ENCODE results near the gene CDK9. TPM values are rescaled to one million over a fixed set of nuclear protein-coding genes. Genes with fewer than 3 reads are reported as not detected.
A peak's percentile ranks its signal among the peaks of the same experiment; 100 is the strongest.

CDK9 gene
- total and polyA plus RNA-seq, 10 of the 15 experiments (the other 5 are each of a cell fraction or from before 2014, with no cell fraction given): 7.3 to 92.6 (median 51.6) TPM

DNA sequence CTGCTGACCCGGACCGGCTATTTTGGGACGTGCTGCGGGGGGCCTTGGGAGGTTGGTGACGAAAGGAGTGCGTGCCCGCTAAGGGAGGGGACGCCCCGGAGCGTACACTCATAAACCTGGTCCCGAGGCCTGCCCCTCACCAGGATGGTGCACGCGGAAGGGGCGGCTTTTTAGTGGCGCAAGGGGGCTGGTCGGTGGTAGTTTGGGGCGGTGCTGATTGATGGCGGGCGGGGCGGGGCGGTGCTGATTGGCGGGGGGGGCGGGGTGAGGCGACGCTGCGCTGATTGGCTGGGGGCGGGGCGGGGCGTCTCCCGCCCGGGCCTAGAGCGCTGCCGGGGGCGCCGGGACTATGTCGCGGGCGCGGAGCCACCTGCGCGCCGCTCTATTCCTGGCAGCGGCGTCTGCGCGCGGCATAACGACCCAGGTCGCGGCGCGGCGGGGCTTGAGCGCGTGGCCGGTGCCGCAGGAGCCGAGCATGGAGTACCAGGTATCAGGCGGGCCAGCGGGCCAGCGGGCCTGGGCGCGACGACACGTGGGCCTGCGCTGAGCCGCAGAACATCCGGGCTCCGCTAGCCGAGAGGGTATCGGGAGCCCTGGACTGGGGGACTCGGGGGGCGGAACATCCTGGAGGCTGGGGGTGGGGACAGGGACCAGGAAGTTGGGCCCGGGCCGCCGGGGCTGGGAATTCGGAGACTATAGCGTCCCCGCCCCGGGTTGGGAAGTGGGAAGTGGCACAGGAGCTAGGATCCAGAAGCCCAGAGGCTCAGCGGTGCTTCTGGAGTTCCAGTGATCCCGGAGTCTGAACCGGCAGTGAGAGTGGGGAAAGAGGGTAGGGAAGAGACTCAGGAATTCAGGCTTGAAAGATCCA, 17.0 kb downstream of the CDK9 start, which contains the start of gene FPGS (continued):
- peak; percentile 85; the same call in 1 of the 2 replicates for TF ChIP-seq POLR2AphosphoS2 (IDR thresholded peaks at IDR 0.05; ENCODE audit: low read depth, low read length)
- TF ChIP-seq, protein P1, sequence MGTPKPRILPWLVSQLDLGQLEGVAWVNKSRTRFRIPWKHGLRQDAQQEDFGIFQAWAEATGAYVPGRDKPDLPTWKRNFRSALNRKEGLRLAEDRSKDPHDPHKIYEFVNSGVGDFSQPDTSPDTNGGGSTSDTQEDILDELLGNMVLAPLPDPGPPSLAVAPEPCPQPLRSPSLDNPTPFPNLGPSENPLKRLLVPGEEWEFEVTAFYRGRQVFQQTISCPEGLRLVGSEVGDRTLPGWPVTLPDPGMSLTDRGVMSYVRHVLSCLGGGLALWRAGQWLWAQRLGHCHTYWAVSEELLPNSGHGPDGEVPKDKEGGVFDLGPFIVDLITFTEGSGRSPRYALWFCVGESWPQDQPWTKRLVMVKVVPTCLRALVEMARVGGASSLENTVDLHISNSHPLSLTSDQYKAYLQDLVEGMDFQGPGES (IDR thresholded peaks at IDR 0.05): no peak
- no peak for TF ChIP-seq HDAC6 (IDR thresholded peaks at IDR 0.05; ENCODE audit: unreplicated experiment)
- TF ChIP-seq TBL1XR1 (IDR thresholded peaks at IDR 0.05; ENCODE audit: low read depth, low read length): no peak
- peak; percentile 59; the same call in 2 of the 3 replicates for TF ChIP-seq POU2F2 (IDR thresholded peaks at IDR 0.05; ENCODE audit: borderline replicate concordance, low read depth, low read length)
- peak; percentile 7; the same call in 1 of the 2 replicates for TF ChIP-seq SMAD5 (IDR thresholded peaks at IDR 0.05; ENCODE audit: low read depth)
- peak; percentile 84 for TF ChIP-seq IKZF1 (conservative IDR thresholded peaks at IDR 0.05)
- TF ChIP-seq, protein P2, sequence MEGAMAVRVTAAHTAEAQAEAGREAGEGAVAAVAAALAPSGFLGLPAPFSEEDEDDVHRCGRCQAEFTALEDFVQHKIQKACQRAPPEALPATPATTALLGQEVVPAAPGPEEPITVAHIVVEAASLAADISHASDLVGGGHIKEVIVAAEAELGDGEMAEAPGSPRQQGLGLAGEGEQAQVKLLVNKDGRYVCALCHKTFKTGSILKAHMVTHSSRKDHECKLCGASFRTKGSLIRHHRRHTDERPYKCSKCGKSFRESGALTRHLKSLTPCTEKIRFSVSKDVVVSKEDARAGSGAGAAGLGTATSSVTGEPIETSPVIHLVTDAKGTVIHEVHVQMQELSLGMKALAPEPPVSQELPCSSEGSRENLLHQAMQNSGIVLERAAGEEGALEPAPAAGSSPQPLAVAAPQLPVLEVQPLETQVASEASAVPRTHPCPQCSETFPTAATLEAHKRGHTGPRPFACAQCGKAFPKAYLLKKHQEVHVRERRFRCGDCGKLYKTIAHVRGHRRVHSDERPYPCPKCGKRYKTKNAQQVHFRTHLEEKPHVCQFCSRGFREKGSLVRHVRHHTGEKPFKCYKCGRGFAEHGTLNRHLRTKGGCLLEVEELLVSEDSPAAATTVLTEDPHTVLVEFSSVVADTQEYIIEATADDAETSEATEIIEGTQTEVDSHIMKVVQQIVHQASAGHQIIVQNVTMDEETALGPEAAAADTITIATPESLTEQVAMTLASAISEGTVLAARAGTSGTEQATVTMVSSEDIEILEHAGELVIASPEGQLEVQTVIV (IDR thresholded peaks at IDR 0.05; ENCODE audit: borderline replicate concordance, partially characterized antibody): peak; percentile 69
- TF ChIP-seq ZNF207 (IDR thresholded peaks at IDR 0.05; ENCODE audit: borderline replicate concordance): 0 out of 2 replicates have a peak, but pooled peaks have one; percentile 56
- TF ChIP-seq ZNF384 (IDR thresholded peaks at IDR 0.05; ENCODE audit: borderline replicate concordance, low read depth, low read length): no peak
- TF ChIP-seq CEBPB (IDR thresholded peaks at IDR 0.05; ENCODE audit: borderline replicate concordance in 1 of 2, low read depth in 2 of 2, low read length in 2 of 2): no peak
- TF ChIP-seq BRCA1 (IDR thresholded peaks at IDR 0.05; ENCODE audit: low read depth, low read length): no peak
- TF ChIP-seq PML (IDR thresholded peaks at IDR 0.05; ENCODE audit: low read length): peak; percentile 86; the same call in 1 of the 2 replicates
- peak; percentile 62 for TF ChIP-seq NR2C1 (IDR thresholded peaks at IDR 0.05)
- TF ChIP-seq GATAD2B (conservative IDR thresholded peaks at IDR 0.05; ENCODE audit: low read depth): peak; percentile 87; the same call in 1 of the 2 replicates
- no peak for TF ChIP-seq SP1 (IDR thresholded peaks at IDR 0.05; ENCODE audit: low read depth, low read length)
- TF ChIP-seq SREBF1 (IDR thresholded peaks at IDR 0.05; ENCODE audit: low read length): no peak
- TF ChIP-seq NFXL1 (IDR thresholded peaks at IDR 0.05; ENCODE audit: borderline replicate concordance): no peak
- TF ChIP-seq ATF3 (IDR thresholded peaks at IDR 0.05; ENCODE audit: borderline replicate concordance, extremely low read depth, low read depth, low read length): no peak
- TF ChIP-seq ATF7 (IDR thresholded peaks at IDR 0.05; ENCODE audit: low read depth): no peak
- peak; percentile 78; the same call in 1 of the 2 replicates for TF ChIP-seq TCF12 (IDR thresholded peaks at IDR 0.05; ENCODE audit: low read depth, low read length)
- TF ChIP-seq, protein P3, sequence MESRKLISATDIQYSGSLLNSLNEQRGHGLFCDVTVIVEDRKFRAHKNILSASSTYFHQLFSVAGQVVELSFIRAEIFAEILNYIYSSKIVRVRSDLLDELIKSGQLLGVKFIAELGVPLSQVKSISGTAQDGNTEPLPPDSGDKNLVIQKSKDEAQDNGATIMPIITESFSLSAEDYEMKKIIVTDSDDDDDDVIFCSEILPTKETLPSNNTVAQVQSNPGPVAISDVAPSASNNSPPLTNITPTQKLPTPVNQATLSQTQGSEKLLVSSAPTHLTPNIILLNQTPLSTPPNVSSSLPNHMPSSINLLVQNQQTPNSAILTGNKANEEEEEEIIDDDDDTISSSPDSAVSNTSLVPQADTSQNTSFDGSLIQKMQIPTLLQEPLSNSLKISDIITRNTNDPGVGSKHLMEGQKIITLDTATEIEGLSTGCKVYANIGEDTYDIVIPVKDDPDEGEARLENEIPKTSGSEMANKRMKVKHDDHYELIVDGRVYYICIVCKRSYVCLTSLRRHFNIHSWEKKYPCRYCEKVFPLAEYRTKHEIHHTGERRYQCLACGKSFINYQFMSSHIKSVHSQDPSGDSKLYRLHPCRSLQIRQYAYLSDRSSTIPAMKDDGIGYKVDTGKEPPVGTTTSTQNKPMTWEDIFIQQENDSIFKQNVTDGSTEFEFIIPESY (IDR thresholded peaks at IDR 0.05): no peak
- TF ChIP-seq IRF4 (IDR thresholded peaks at IDR 0.05; ENCODE audit: low read depth, low read length): no peak
- TF ChIP-seq CHD2 (IDR thresholded peaks at IDR 0.05; ENCODE audit: borderline replicate concordance, low read depth, low read length): peak; percentile 62
- TF ChIP-seq CBX3 (IDR thresholded peaks at IDR 0.05; ENCODE audit: borderline replicate concordance, low read depth): no peak
- TF ChIP-seq EZH2 (IDR thresholded peaks at IDR 0.05; ENCODE audit: borderline replicate concordance, control insufficient read depth, low read depth, low read length): no peak
